ENCODE data around the gene GABARAP. TPM values are rescaled to one million over a fixed set of nuclear protein-coding genes. Genes with fewer than 3 reads are reported as not detected.

The GABARAP gene
- total RNA-seq, 3 donors from 2014 or later: 424 to 499 (median 484) TPM

DNA sequence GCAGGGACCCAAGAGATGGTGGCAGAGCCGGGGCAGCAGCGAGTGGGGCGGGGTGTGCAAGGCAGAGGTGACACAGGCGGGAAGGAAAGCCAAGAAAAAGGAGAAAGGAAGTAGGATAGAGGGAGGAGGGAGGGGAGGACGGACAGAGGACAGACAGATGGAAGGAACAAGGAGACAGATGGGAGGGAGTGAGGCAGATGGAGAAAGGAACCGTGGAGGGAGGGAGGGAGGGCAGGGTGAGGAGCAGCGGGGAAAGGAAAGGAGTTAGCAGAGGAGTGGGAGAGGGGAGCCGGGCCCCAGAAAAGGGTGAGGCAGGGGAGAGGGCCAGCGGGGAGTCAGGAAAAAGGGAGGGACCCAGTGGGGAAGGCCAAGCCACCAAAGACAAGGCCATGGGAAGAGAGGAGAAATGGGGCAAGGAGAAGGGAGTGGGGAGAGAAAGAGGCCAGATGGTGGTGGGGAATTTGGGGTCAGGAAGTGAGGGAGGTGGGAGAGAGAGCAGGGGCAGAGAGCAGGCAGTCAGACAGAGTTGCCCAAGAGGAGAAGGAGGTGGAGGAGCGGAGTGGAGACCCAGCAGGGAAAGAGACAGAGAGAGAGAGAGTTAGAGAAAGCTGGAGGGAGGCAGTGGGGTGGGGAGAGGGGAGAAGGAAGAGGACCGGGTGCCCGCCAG, 49.8 kb downstream of the GABARAP start:
- Histone ChIP-seq H3K36me3 (ENCODE audit: low read depth) (no peaks in the 10 kb centered on the region), H3K4me3 (no peak overlapping the region), H3K9me3 (no peaks in the 10 kb centered on the region), H3K4me1 (ENCODE audit: low read depth) (no peaks in the 10 kb centered on the region)
- TF ChIP-seq, protein P1, sequence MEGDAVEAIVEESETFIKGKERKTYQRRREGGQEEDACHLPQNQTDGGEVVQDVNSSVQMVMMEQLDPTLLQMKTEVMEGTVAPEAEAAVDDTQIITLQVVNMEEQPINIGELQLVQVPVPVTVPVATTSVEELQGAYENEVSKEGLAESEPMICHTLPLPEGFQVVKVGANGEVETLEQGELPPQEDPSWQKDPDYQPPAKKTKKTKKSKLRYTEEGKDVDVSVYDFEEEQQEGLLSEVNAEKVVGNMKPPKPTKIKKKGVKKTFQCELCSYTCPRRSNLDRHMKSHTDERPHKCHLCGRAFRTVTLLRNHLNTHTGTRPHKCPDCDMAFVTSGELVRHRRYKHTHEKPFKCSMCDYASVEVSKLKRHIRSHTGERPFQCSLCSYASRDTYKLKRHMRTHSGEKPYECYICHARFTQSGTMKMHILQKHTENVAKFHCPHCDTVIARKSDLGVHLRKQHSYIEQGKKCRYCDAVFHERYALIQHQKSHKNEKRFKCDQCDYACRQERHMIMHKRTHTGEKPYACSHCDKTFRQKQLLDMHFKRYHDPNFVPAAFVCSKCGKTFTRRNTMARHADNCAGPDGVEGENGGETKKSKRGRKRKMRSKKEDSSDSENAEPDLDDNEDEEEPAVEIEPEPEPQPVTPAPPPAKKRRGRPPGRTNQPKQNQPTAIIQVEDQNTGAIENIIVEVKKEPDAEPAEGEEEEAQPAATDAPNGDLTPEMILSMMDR (IDR thresholded peaks at IDR 0.05): no peak
- DNase-seq (no peak), ATAC-seq (no peak)
- intact Hi-C loops (cut with DNase I, micrococcal nuclease): no loop called here

DNA sequence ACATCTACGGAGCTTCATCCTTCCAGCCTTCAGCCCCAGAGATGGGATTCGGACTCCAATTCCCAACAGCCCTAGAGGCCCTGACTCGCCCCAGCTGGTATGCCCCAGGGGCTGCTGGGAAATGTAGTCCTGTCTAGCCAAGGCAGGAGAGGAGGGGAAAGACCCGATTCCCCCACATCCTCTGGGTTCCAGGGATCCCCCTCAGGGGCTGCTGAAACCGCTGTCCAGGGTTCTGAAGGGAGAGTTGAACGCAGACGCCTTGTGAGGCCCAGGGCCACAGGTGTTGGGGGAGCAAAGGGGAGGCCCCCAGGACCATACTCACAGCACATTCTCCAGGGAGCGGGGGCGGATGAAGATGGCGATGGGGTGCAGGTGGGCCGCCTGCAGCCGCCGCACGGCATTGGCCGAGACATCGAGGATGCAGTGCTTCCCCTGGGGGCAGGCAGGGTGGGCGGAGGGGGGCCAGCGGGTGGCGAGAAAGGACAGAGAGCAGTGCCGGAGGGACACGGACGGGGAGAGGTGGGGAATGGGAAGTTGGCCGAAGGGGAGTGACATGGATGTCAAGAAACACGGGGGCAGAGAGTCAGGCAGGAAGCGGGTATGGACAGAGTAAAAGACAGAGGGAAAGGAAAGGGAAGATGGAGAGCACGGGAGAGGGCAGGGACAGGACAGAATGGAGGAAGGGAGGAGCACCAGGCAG, 50.5 kb downstream of the GABARAP start:
- intact Hi-C loops (cut with DNase I, micrococcal nuclease): no loop called here
- Histone ChIP-seq H3K4me1 (ENCODE audit: low read depth) (no peaks in the 10 kb centered on the region), H3K9me3 (no peaks in the 10 kb centered on the region), H3K4me3 (no peak overlapping the region), H3K36me3 (ENCODE audit: low read depth) (no peaks in the 10 kb centered on the region)
- TF ChIP-seq, protein P1 (IDR thresholded peaks at IDR 0.05): no peak
- ATAC-seq (peak; percentile 76), DNase-seq (peak in 1 of 3 donors; percentile 65)

DNA sequence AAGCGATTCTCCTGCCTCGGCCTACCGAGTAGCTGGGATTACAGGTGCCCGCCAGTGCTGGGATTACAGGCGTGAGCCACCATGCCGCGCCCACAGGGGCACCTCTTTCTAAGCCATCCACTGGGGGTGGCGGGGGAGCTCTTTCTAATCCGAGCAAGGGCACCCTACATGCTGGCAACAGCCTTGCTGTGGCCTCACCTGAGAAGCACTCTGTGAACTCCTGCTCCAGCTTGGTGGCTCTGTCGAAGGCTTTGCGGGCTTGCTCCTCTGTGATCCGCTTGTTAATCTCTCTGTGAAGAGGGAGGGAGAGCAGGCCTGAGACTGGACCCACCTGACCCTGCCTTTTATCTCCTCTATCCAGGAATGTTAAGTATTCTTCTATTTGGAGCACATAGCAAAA, 51.2 kb downstream of the GABARAP start:
- DNase-seq (no peak), ATAC-seq (no peak)
- intact Hi-C loops (cut with DNase I, micrococcal nuclease): no loop called here
- Histone ChIP-seq H3K36me3 (ENCODE audit: low read depth) (no peaks in the 10 kb centered on the region), H3K4me3 (no peak overlapping the region), H3K9me3 (no peaks in the 10 kb centered on the region), H3K4me1 (ENCODE audit: low read depth) (no peaks in the 10 kb centered on the region)
- TF ChIP-seq, protein P1 (IDR thresholded peaks at IDR 0.05): no peak

DNA sequence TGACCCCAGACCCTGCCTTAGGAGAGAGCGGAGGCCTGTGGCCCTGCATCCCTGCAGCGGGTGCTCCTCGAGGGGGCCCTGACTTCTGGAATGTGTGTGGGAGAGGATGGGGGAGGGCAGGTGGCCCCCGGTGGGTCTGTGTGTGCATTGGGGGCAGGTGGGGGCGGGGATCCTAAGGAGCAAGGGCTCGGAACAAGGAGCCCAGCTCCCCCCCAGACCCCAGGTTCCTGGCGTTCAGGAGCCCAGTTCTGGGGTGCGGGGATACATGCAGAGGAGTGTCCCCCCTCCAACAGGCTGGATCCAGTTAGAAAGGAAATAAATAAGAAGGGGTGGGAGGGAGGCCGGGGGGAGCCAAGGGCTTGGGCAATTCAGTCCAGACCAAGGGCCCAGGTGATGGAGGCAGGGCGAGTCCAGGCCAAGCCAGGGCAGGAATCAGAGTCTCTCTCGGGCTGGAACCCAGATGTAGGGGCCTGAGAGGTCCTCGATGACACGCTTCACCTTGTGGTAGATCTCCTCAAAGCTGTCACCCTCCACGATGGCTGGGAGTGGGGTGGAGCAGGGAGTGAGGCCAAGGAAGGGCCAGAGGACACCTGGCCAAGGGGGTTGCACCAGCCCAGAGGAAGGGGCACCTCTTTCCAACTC, 51.9 kb downstream of the GABARAP start:
- TF ChIP-seq, protein P1 (IDR thresholded peaks at IDR 0.05): no peak
- no peak for ATAC-seq
- intact Hi-C loops (cut with DNase I, micrococcal nuclease): no loop called here
- H3K9me3 ChIP-seq: no peaks in the 10 kb centered on the region
- no peaks in the 10 kb centered on the region for H3K4me1 ChIP-seq (ENCODE audit: low read depth)
- H3K4me3 ChIP-seq: no peak overlapping the region
- DNase-seq: no peak
- no peaks in the 10 kb centered on the region for H3K36me3 ChIP-seq (ENCODE audit: low read depth)

Small RNA genes within 50 kb of the gene (microRNA-seq; reads per million reads assigned to microRNA genes)
- gene MIR324: 884 reads per million, percentile 82 among the genes with 10 or more reads in this experiment

Other genes starting within 250 kb of the GABARAP start
- under 1 TPM in 2 of 3 donors, not detected in 1; 0.25 to 0.26 TPM for gene ALOX12, start 246.4 kb downstream of the GABARAP start, total RNA-seq
- gene RNASEK, start 229.8 kb downstream of the GABARAP start, total RNA-seq: 100 to 1,000 TPM; 169 to 201 (median 185) TPM
- gene BCL6B, start 219.4 kb downstream of the GABARAP start, total RNA-seq: 1 to 10 TPM; 2.5 to 9.2 (median 2.8) TPM
- 1 to 10 TPM; 3.8 to 7.3 (median 6.6) TPM for gene SLC16A13, start 206.4 kb downstream of the GABARAP start, total RNA-seq
- gene SLC16A11, start 198.4 kb downstream of the GABARAP start, total RNA-seq: 1 to 10 TPM in 2 of 3 donors, under 1 TPM in 1; 0.55 to 1.7 (median 1.3) TPM
- 10 to 100 TPM in 1 of 3 donors, 1 to 10 TPM in 2; 3.1 to 15.1 (median 8.9) TPM for gene CLEC10A, start 162.2 kb downstream of the GABARAP start, total RNA-seq
- gene ASGR2, start 127.6 kb downstream of the GABARAP start, total RNA-seq: under 1 TPM in 1 of 3 donors, not detected in 2; 0.96 TPM
- 1 to 10 TPM in 2 of 3 donors, under 1 TPM in 1; 0.35 to 1.6 (median 1.2) TPM for gene ASGR1, start 63.1 kb downstream of the GABARAP start, total RNA-seq
- gene DLG4, start 22.6 kb downstream of the GABARAP start, total RNA-seq: 10 to 100 TPM in 1 of 3 donors, 1 to 10 TPM in 2; 4.1 to 34.5 (median 6.6) TPM
- 1,000 to 10,000 TPM in 1 of 3 donors, 100 to 1,000 TPM in 2; 729 to 1,007 (median 804) TPM for gene ACADVL, start 22.5 kb downstream of the GABARAP start, total RNA-seq
- 10 to 100 TPM; 33.4 to 52.0 (median 36.0) TPM for gene DVL2, start 7.9 kb downstream of the GABARAP start, total RNA-seq
- gene PHF23, start 3.0 kb downstream of the GABARAP start, total RNA-seq: 10 to 100 TPM; 36.0 to 49.8 (median 36.8) TPM
- 100 to 1,000 TPM; 117 to 123 (median 117) TPM for gene CTDNEP1, start 9.3 kb upstream of the GABARAP start, total RNA-seq
- gene ELP5, start 9.8 kb upstream of the GABARAP start, total RNA-seq: 10 to 100 TPM; 34.9 to 45.6 (median 42.2) TPM
- gene CLDN7, start 20.0 kb upstream of the GABARAP start, total RNA-seq: 1,000 to 10,000 TPM in 1 of 3 donors, 100 to 1,000 TPM in 2; 586 to 1,244 (median 934) TPM
- gene SLC2A4, start 39.3 kb upstream of the GABARAP start, total RNA-seq: 10 to 100 TPM in 1 of 3 donors, 1 to 10 TPM in 2; 5.3 to 78.2 (median 6.1) TPM
- 10 to 100 TPM; 17.9 to 71.4 (median 37.8) TPM for gene YBX2, start 52.2 kb upstream of the GABARAP start, total RNA-seq
- gene EIF5A, start 65.2 kb upstream of the GABARAP start, total RNA-seq: 100 to 1,000 TPM; 281 to 492 (median 313) TPM
- gene GPS2, start 72.9 kb upstream of the GABARAP start, total RNA-seq: 10 to 100 TPM; 68.1 to 89.8 (median 83.2) TPM
- gene NEURL4, start 86.9 kb upstream of the GABARAP start, total RNA-seq: 10 to 100 TPM; 39.0 to 59.1 (median 44.9) TPM
- 10 to 100 TPM in 2 of 3 donors, 1 to 10 TPM in 1; 9.2 to 16.5 (median 11.2) TPM for gene ACAP1, start 94.1 kb upstream of the GABARAP start, total RNA-seq
- 10 to 100 TPM in 1 of 3 donors, 1 to 10 TPM in 2; 8.2 to 10.3 (median 8.5) TPM for gene KCTD11, start 109.7 kb upstream of the GABARAP start, total RNA-seq
- under 1 TPM in 1 of 3 donors, not detected in 2; 0.26 TPM for gene TMEM95, start 112.7 kb upstream of the GABARAP start, total RNA-seq
- gene TNK1, start 138.6 kb upstream of the GABARAP start, total RNA-seq: 10 to 100 TPM; 16.4 to 29.5 (median 20.7) TPM
- 10 to 100 TPM in 2 of 3 donors, 1 to 10 TPM in 1; 5.5 to 21.6 (median 16.4) TPM for gene PLSCR3, start 152.1 kb upstream of the GABARAP start, total RNA-seq
- 10 to 100 TPM; 51.9 to 85.1 (median 64.9) TPM for gene TMEM256, start 161.6 kb upstream of the GABARAP start, total RNA-seq
- gene NLGN2, start 165.4 kb upstream of the GABARAP start, total RNA-seq: 10 to 100 TPM in 1 of 3 donors, 1 to 10 TPM in 2; 2.9 to 38.0 (median 6.7) TPM
- gene SPEM1, start 177.9 kb upstream of the GABARAP start, total RNA-seq: not detected
- gene SPEM2, start 183.2 kb upstream of the GABARAP start, total RNA-seq: not detected
- gene SPEM3, start 186.4 kb upstream of the GABARAP start, total RNA-seq: not detected
- 10 to 100 TPM in 2 of 3 donors, 1 to 10 TPM in 1; 8.8 to 22.5 (median 16.4) TPM for gene TMEM102, start 193.0 kb upstream of the GABARAP start, total RNA-seq
- gene FGF11, start 197.1 kb upstream of the GABARAP start, total RNA-seq: 1 to 10 TPM; 1.4 to 3.0 (median 2.2) TPM
- gene CHRNB1, start 202.6 kb upstream of the GABARAP start, total RNA-seq: 1 to 10 TPM; 6.0 to 8.3 (median 7.7) TPM
- 10 to 100 TPM; 16.6 to 93.9 (median 18.5) TPM for gene ZBTB4, start 237.2 kb upstream of the GABARAP start, total RNA-seq
- not detected for gene SLC35G6, start 239.0 kb upstream of the GABARAP start, total RNA-seq
- 100 to 1,000 TPM; 101 to 124 (median 118) TPM for gene POLR2A, start 241.9 kb upstream of the GABARAP start, total RNA-seq